COLO668 (cell line): Measurements from ENCODE around the gene RAB38.

Source experiments
- DNase-seq: peaks from one replicate; lab custom pipeline; 2025; ENCODE audit not compliant: unreplicated experiment; lab: John Stamatoyannopoulos, UW

Gene RAB38

GRCh38 chr11:88105526-88105925, 69.7 kb downstream of the RAB38 start:
- DNase-seq = no peak

GRCh38 chr11:88104408-88104807, 70.8 kb downstream of the RAB38 start:
- no peak for DNase-seq

- peak; percentile 8 for DNase-seq
Measured at GRCh38 chr11:88103337-88104206, 71.7 kb downstream of the RAB38 start.

- no peak for DNase-seq
Measured at GRCh38 chr11:88102598-88102934, 72.7 kb downstream of the RAB38 start.

- no peak for DNase-seq
Measured at GRCh38 chr11:88101881-88102597, 73.2 kb downstream of the RAB38 start.

GRCh38 chr11:88100151-88100550, 75.1 kb downstream of the RAB38 start:
- DNase-seq = no peak

- DNase-seq = no peak
Measured at GRCh38 chr11:88098289-88098688, 77.0 kb downstream of the RAB38 start.

- no peak for DNase-seq
Measured at GRCh38 chr11:88089134-88089533, 86.1 kb downstream of the RAB38 start.

- DNase-seq = no peak
Measured at GRCh38 chr11:88087337-88087736, 87.9 kb downstream of the RAB38 start.

- no peak for DNase-seq
Measured at GRCh38 chr11:88086297-88086696, 88.9 kb downstream of the RAB38 start.

- no peak for DNase-seq
Measured at GRCh38 chr11:88070437-88070836, 104.8 kb downstream of the RAB38 start.

GRCh38 chr11:88068848-88069554, 106.2 kb downstream of the RAB38 start:
- no peak for DNase-seq

- no peak for DNase-seq
Measured at GRCh38 chr11:88066090-88066489, 109.2 kb downstream of the RAB38 start.

- no peak for DNase-seq
Measured at GRCh38 chr11:88064097-88064705, 111.0 kb downstream of the RAB38 start.
